ENCODE data around the gene SNRPA1.

SNRPA1 gene

DNA sequence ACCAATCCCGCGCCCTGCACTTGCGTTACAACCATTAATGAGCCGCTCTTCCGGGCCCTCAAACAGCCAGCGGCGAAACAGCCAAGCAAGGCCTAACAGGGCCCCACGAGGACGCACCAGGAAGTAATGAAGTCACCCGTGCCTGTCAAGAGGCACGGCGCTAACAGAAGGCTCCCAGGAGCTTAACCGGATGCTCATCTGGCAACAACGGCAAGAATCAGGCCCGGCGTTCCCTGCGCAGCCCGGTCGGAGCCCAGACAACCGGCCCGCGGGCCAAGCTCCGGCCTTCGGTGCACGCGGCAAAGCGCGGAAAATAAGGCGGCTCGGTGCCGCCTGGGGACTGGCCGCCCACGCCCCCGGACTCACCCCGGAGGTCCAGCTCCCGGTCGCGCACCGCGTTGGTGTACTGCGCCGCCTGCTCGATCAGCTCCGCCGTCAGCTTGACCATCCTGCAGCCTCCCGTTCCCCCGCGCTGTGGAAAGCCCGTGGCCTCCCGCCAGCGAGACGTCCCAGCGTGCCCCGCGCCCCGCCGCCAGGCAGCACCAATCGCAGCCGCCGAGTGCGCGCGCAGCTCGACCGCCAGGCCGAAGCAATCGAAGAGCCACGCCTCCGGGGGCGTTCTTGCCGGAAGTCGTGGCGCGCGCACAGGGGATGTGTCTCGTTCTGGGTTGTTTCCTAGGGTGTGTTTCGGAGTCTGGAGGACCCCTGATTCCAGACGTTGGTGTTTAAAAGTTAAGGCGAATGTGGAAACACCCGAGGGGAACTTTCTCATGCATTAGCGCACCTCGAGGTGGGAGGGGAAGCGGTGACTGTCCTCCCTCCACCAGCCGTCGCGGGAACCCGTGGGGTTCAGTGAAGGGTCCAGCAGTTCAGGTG is at the start of gene SNRPA1:
Gene SNRPA1, minus strand, starts transcription at position 518 of the 876 bp plus-strand sequence. Its CDS starts 70 bp downstream, at position 448.
- peak; percentile 98 for DNase-seq

DNA sequence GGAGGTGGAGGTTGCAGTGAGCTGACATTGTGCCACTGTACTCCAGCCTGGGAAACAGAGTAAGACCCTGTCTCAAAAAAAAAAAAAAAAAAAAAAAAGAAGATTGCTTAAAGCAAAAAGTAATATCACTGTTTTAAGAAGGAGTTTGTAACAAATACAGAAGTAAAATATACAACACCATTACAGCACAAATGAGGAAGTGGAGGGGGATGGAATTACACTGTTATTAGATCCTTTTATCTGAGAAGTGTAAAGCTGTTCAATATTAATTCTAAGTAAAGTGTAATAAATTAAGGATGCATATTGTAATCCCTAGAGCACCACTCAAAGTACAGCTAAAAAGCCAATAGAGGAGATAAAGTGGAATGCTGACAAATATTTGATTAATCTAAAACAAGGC is 47.0 kb upstream of the SNRPA1 start:
- DNase-seq, result no peak

DNA sequence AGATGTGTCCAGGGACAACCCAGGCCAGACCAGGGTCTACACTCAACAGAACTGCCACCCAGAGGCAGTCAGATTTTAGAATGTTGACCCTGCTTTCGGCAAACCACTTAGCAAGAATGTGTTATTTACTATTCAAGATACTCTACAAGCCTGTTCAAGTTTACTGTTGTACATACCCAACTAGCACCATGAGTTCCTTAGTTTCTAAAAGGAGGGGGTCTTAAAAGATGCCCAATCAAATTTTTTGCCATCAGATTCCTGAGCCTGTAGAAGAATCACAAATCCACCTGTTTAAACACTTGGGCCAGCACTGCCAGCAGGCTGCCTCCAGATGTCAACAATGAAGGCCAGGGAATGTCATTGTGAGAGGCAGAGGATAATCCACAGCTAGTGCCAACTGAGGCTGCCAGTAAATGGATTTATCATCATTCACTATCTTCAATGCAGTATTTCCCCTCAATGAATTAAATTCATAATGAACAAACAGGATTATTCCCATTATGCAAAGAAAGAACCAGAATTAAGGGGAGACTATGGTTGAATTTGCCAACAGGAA is 43.5 kb upstream of the SNRPA1 start:
- no peak for DNase-seq

DNA sequence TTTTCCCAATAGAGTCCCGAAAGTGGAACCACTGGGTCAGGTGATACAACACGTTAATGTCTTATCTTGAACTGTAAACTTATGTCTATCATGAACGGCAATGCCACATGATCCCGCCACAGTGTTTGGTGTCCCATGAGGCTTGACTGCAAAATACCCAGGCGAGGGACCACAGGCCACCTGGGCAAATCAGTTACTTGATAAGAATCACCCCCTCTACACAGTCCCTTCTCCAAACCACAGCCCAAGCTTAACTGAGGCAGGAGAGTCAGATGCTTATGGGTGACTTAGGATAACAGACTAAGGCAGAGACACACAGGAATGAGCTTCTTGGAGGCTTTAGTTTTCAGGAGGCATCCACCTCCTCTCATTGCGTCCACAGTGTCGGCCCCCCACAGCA is 42.9 kb upstream of the SNRPA1 start:
- DNase-seq, result no peak

DNA sequence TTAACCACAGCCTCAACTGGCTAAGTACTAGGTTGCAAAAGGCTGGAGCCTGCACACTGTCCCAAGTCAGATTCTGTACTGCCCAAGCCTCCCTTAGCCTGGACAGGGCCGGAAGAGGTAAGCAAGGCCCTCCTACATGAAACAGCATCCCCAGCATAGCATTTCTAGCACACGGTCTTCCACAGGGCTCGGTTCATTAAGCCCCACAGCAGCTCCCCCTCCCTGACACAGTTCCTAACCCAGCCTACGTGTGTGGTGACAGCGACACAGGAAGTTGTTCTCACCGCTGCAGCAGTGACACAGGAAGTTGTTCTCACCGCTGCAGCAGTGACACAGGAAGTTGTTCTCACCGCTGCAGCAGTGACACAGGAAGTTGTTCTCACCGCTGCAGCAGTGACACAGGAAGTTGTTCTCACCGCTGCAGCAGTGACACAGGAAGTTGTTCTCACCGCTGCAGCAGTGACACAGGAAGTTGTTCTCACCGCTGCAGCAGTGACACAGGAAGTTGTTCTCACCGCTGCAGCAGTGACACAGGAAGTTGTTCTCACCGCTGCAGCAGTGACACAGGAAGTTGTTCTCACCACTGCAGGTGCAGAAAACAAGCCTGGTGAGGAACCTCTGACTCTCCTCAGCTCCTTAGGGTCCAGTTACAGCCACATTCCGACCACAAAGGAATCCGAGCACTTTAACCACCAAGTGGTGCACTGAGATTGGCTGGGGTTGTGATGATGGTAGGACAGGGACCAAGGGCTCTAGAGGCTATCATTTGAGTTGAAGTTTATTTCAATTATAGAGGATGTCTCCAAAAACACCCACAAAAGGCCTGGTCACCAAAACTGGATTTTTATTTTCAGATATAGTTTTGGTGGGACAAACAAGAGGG is 39.1 kb upstream of the SNRPA1 start:
- peak; percentile 72 for DNase-seq

DNA sequence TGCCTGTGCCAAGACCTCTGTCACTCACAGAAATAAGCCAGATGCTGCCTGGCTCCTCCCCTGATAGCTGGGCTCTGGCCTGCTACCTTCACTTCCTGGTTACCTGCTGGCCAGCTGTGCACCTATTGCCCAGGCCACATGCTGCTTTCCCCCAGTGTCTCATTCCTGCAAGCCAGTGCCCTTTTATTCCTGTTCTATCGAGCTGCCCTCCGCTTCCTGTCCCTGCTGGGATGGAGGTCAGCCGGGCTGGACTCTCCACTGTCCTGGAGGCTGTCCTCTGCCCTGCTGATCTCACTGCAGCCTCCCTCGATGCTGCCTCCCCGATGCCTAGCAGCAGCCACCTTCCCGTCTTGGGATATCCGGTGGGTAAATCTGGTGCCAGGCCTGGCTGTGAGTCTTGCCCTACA is 37.0 kb upstream of the SNRPA1 start:
- DNase-seq, result no peak

DNA sequence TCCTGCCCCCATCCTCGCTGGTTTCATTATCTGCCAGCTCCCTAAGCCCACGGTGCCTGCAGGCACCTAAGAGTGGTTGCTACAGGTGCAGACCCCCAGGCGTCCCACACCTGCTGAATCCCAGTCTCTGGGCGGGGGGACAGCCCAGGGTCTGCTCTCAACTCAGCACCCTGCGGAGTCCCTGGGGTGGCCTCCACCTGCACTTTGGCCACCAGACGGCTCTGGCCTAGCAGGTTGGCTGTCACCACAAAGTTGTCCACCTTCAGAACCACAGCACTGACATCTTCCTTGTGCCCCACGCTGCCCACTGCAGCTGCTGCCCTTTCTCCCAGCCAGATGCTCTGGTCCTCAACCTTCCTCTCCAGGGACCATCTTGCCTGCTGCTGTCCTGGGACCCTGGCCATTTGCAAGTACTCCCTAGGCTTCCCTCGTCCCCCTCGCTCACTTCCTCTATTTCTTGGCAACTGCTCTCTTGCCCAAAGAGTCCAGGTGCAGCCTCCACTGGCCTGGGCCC is 34.9 kb upstream of the SNRPA1 start:
- no peak for DNase-seq

DNA sequence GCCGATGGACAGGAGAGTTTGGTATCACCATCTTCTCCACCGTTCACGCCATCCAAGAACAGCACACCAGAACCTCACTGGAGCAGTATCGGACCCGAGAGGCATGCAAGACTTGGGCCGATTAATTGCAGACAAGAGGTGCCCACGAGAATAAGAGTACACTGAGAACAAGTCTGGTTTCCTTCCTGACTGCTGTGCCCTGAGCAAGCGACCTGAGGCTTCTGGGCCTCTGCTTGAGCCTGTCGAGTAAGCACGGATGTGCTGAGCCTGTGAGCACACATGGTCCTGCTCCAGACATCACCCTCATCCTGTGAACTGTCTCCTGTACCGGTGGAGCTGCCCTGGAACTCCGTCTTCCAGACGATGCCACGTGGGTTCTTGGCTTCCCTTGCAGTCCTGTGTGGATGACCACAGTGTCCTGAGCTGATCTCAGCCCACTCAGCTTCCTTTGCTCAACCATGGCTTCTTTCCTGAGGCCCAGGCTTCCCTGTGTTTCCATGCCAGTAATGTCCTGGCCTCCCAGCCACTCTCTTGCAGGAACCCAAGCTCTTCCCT is 34.3 kb upstream of the SNRPA1 start:
- no peak for DNase-seq

DNA sequence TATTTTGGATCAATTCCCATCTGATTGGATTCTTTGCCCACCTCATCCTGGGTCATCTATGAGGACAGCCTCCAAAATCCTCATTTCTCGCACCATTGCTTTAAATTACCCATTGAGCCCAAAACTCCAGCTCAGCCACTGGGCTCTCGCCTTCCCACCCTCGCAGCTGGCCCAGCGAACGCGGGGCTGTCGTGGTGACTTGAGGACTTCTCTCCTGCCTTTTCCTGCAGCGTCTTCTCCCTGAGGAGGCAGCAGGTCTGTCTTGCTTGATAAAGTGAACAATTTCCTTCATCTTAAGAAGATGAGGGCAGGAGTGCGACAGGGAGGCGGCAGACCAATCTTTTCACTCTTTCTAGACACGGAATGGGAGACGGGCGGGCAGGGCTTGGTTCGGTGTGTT is 33.0 kb upstream of the SNRPA1 start:
- no peak for DNase-seq

DNA sequence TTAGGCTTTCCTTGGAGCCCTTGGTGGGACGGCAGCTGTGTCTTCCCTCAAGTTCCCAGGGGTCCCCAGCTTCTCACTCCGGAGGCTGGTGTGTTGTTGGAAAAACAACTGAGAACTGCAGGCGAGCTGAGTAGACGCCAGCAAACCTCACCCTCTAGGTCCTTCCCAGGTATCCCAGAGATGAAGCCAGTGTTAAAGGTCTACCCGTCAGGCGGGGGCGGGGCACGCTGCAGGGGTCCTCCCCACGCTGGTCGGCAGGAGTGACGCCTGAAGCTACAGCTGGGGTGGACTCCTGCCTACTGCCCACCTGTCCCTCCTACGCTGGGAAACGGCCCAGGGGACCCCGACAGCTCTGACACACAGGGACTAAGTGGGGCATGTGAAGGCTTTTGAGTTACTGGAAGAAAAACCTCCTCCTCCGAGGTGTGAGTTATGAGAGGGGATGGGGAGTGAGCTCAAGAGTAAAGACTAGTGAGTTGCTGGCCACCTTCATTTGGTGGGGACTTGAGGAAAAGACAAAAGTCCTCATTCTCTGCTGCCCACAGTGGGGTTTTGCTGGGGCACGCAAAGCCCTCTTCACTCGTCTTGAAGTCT is 32.2 kb upstream of the SNRPA1 start:
- no peak for DNase-seq

DNA sequence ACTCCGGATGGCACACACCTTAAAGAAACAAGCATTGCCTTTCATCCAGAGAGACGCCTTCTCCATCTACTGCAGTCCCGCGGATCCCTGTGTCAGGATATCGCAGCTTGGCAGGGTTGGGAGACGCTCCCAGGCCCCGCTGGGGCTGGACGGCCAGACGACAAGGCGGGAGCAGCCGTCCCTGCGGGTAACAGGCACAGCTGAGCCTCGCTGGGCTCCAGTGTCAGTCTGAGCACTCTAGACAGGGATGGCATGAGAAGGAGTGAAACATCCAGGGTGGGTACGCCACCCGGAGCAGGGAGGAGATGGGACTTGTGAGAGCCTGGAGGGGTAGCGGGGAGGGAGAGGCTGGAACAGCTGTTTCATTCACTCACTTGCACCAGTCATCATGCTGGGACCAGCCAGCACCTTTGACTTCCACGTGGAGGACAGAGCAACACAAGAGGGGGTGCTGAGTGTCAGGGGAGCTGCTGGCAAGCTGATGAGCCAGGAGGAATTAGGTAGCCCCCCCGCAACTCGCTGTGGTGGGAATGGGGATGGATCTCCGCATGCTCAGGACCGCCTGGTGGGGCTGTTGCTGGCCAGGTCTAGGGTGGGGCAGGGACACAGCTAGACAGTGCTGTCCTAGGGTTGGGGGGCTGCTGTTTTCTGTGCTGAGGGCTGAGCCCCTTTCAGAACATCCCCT is 31.6 kb upstream of the SNRPA1 start:
- no peak for DNase-seq

DNA sequence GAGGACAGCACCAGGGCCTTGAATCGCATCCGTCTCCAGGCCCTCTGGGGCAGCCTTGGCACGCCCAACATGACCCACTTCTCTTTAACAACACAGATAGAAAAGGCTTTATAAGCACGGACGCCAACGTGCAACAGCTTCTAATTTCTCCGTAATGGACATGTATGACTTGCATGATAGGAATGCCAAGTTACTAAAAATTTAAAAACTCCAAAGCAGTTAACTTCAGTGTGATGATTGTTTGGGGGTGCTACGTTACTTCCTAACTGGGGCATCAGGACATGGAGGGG is 30.9 kb upstream of the SNRPA1 start:
- no peak for DNase-seq

DNA sequence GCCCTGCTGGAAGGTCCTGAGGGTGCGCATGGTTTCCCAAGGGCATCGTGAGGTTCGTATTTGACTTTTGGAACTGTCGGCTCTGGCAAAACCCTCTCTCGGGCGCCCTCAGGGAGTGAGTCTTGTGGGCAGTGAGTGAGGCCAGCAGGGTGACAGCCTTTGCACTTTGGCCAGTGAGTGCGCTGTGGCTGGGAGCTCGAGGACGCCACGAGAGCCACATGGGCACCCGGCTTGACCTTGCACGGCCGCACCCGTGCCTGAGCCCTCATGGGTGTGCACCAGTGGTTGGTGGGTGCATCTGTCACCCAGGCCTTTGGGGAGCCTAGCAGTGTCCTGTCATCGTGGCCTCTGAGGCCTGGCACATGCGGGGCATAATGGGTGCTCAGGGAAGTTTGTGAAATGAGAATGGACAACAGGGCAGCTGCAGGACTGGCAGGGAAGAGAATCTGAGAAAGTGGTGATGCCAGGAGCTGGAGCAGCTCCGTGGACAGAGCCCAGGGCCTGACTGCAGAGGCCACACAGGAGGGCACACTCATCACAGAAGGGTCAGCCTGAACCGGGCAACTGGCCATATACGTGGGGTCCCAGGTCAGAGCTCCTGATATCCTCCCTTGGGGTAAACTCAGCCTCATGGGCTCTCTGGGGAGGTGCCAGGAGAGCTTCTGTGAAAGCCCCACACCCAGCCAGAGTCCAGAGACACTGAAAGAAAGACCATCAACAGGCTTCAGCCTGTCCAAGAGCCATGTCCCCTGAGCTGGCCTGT is 30.4 kb upstream of the SNRPA1 start:
- DNase-seq, result no peak

DNA sequence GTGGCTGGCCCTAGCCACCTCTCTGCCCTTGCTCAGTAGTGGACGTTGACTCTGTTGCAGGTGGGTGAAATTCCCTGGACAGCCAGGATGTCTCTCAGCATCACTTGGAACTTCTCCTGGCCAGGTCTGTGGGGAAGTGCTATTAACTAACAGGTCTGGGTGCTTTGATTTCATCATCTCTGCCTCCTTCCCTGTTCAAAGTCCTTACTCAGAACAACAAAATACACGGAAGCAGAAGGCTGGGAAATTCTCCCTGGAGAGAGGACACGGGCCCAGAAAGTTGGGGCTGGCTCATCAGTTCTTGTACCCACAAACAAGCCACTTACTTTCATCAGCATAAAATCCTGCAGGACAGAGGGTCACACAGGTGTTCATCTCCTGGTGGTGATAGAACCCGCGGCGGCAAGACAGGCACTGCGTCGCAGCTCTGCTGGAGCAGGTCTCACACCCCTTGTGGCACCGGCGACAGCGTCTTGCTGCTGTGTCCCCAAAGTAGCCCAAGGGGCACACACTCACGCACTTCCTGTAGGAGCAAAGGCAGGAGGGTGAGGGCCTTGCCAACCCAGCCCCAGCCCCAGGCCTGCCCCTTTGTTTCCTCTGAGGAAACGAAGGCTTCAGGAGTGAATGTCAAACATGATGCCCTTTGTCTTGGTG is 29.6 kb upstream of the SNRPA1 start:
- no peak for DNase-seq

DNA sequence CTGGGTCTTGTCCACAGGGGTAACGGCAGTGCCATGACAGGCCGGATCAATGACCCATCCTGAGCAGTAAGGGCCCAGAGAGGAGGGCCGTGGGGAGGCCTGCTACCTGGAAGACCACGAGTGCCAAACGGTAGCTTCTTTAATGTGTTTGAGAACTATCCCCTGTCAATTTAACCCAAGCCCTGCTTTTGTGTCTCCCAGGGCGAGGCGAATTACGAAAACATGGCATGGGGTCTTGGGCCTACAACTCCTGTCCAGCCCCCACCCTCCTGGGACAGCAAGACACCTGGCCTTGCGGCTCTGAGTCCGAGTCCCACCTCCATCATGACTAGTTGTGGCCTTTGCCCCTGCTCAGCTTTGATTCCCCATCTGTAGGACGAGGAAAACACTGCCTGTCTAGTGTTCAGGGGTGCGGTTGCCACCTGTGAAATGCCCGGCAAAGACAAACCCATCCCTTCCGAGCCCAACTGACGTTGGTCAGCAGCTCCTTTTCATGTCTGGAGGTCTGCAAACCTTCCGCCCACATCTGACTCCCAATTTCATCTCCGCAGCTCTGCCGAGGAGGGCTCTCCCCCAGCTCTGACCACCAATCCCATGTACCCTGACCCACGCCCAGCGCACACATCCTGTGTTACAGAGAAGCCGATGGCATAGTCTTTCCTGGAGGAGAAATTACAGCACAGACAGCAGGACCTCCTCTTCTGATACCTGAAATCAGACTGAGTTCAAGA is 28.9 kb upstream of the SNRPA1 start:
- no peak for DNase-seq

DNA sequence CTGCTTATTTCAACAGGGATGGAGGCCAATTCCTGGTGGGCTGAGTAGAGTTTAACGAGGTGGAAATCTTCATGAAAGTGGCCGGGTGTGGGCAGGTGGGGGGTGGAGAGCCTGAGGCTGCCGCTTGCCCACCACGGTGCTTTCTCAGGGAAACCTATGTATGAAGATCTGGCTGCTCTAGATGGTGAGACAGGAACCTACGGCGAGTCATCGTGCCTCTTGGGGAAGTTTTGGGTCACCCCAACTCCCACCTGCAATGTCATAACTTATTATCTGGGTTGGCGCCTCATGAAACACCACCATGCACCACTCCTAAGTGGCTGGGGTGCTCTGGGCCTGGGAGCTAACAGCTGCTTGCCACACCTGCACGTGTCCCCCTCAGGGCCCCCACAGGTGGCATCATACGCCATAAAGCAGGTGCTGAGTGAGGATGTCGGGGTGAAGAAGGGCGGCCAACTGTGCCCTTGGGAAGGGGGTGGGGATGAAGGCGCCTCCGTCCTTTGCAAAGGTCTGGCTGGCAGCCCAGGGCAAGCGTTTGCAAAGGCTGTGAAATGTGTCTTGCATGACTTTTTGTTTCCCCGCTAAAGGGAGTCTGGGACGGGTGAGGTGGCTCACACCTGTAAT is 27.9 kb upstream of the SNRPA1 start:
- DNase-seq, result no peak

DNA sequence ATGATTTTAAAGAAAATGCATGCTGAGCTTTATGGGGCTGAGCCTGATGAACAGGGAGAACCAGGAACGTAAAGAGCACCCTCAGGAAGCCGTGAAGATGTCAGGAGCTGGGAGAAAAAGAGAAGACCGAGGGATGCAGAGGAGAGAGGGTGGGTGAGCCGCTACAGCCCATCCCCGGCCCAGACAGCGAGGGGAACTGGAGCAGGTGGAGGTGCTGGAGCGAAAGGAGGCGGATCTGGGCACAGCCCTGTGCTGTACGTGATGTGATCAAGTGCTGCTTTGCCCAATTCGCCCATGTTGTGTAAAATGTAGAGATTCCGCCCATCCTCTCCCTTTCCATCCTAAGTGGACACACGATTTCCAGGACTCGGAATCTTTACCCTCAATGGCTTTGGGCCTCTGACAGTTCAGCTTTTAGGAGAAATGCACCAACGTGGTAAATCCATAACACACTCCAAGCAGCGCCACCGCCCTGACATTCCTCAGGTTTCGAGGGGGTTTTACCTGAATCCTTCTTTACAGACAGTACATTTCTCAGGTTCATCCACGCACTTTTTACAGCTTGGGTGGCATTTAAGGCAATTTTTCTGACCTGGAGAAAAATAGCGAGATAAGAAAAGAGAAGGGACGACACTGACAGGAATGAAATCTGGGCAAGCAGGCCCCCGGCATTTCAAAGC is 27.1 kb upstream of the SNRPA1 start:
- no peak for DNase-seq

DNA sequence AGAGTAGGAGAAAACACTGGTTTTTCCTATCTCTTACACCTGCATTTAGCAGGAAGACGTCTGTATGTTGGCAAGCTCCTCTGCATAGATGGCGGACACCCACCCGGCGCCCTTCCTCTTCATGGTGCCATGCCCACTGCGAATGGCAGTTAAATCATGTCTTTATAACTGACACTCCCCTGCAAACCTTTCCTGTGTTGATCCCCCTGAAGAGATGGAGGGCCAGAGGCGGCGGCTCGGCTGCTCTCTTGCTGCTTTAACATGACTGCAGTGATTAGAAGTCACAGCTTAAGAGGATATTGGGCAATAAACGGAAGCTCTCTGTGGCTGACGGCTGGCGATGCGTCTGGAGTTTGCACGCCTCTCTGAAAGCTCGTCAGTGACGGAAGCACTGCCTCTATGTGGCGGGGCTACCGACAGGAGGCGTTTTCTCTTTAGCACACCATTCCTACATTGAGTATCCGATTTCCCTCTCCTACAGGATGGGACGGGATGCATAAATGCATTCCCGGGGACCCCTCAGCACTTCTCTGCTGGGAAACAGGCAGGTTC is 25.5 kb upstream of the SNRPA1 start:
- DNase-seq, result peak; percentile 87

DNA sequence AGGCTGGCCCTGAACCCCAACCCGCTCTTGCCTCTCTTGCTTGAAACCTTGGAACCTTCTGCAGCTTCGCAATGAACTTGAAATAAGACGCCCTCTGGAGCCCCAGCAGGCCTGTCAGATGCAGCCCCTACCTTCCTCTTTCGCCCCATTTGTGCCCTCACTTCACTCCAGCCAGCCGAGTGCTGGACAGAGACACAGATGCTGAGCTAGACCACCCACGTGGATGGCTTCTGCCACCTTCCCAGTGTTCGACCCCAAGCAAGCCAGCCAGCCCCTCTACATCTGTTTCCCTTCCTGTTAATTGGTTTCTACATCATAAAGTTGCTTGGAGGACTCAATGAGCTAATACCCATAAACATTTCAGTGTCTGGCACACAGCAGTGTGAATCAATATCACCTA is 23.8 kb upstream of the SNRPA1 start:
- no peak for DNase-seq

Measured in activated CD4-positive, alpha-beta T cell treated with anti-CD3 and anti-CD28 coated beads, Interleukin-10, Interleukin-2, amounts not matched to agents 100 ng/mL and 50 ng/mL, durations not matched to agents 16 hours and 8 hours (primary cell).